Kidney (tissue), 22 donors: ENCODE results near the gene SMAD1. TPM values are rescaled to one million over a fixed set of nuclear protein-coding genes. Genes with fewer than 3 reads are reported as not detected.

Experiments
- DNase-seq, 5 donors: peaks; one replicate each; pipeline ENCODE4 v3.0.0-alpha.2; 2013 to 2020
- FAIRE-seq: peaks from 2 replicates; lab custom pipeline; 2012; peaks lifted over from hg19 to GRCh38; lab: Jason Lieb, UNC
- H3K27ac ChIP-seq, 2 donors: one replicate each; pipeline ENCODE4 v1.7.0; 2013; ENCODE audit warnings: low read depth in 2 of 2, low read length in 2 of 2, inconsistent platforms in 1 of 2
- H3K27me3 ChIP-seq: one replicate; pipeline ENCODE4 v1.7.1; 2013; ENCODE audit warnings: low read length, inconsistent platforms; ENCODE audit not compliant: control insufficient read depth, insufficient read depth
- H3K36me3 ChIP-seq, 3 donors: one replicate each; pipeline versions ENCODE4 v1.7.0 to v1.7.1; 2013; ENCODE audit warnings: low read length in 3 of 3, control low read depth in 1 of 3, inconsistent platforms in 1 of 3; ENCODE audit not compliant: insufficient read depth in 3 of 3, control insufficient read depth in 2 of 3
- H3K4me1 ChIP-seq, 3 donors: one replicate each; pipeline versions ENCODE4 v1.7.0 to v1.7.1; 2013; ENCODE audit warnings: low read length in 3 of 3, inconsistent platforms in 1 of 3, low read depth in 1 of 3; ENCODE audit not compliant: control insufficient read depth in 2 of 3, insufficient read depth in 2 of 3
- H3K4me3 ChIP-seq, 3 donors: one replicate each; pipeline versions ENCODE4 v1.7.0 to v1.8.1; 2013; ENCODE audit warnings: low read length in 3 of 3, control low read depth in 1 of 3, inconsistent platforms in 1 of 3
- H3K9ac ChIP-seq, 3 donors: one replicate each; pipeline versions ENCODE4 v1.7.0 to v1.7.1; 2013; ENCODE audit warnings: low read length in 3 of 3, control low read depth in 1 of 3, inconsistent platforms in 1 of 3
- H3K9me3 ChIP-seq, 3 donors: one replicate each; pipeline versions ENCODE4 v1.7.0 to v1.7.1; 2013; ENCODE audit warnings: low read length in 3 of 3, control low read depth in 1 of 3, inconsistent platforms in 1 of 3; ENCODE audit not compliant: control insufficient read depth in 2 of 3, insufficient read depth in 1 of 3
- CTCF ChIP-seq: IDR thresholded peaks from 3 replicates; pipeline ENCODE4 v1.5.1; 2012; ENCODE audit warnings: mild to moderate bottlenecking, moderate library complexity, borderline replicate concordance; ENCODE audit not compliant: insufficient read depth; ENCODE audit errors: extremely low read depth
- intact Hi-C: fragments of 100-400 bp; cut with DNase I; formaldehyde crosslinking; loops from one replicate; pipeline ENCODE4 v1.11.1; 2022
- long read RNA-seq, 10 donors: library from polyadenylated mRNA in 1 of 10; unstranded in 1 of 10; transcript quantifications; one replicate each; pipeline ENCODE4 v2.0.0 and lab custom pipeline, GENCODE V29; 2021 to 2026
- polyA plus RNA-seq: library from polyadenylated mRNA; stranded (reverse); fragments of 350-450 nt; fragmentation: Illumina TruSeq; extraction: RNeasy Lipid Tissue Mini Kit (QIAGEN cat#74804); gene quantifications from one replicate; pipeline ENCODE4 v1.2.3, GENCODE V29; 2014; ENCODE audit warnings: low read depth, low replicate concordance; ENCODE audit not compliant: insufficient read depth
- total RNA-seq: library from RNA; stranded (reverse); fragmentation: NEBNext Ultra II Directional; extraction: Animal tissue kit (Norgen Biotek cat#: 25700); gene quantifications from one replicate; pipeline ENCODE4 v1.2.1, GENCODE V29; 2021
- donor health status: control.
- donor health status: control.
- donor health status: control.
- donor health status: control.
- donor health status: control.
- donor health status: DM: yes; HTN: yes; CAD: no.
- donor health status: Normal renal cell carcinoma (clear cell type).

Gene SMAD1
- total RNA-seq, result 39.5 TPM
- polyA plus RNA-seq, result 8.9 TPM
- long read RNA-seq, donor 1, partial matches to known transcripts, result 11 of 16 reads
- long read RNA-seq, donor 1, other reads (novel, unspliced or antisense), result 0 of 16 reads
- long read RNA-seq, donor 2, partial matches to known transcripts, result 10 of 13 reads
- long read RNA-seq, donor 2, other reads (novel, unspliced or antisense), result 0 of 13 reads
- long read RNA-seq, donor 3, transcript SMAD1-201 (7 exons, 1,966 nt), result major isoform, 10 of 31 reads
- long read RNA-seq, donor 3, partial matches to known transcripts, result 17 of 31 reads
- long read RNA-seq, donor 3, other reads (novel, unspliced or antisense), result 0 of 31 reads
- long read RNA-seq, donor 4, transcript SMAD1-201 (7 exons, 1,966 nt), result major isoform, 11 of 28 reads
- long read RNA-seq, donor 4, partial matches to known transcripts, result 17 of 28 reads
- long read RNA-seq, donor 4, other reads (novel, unspliced or antisense), result 0 of 28 reads
- long read RNA-seq, donor 5, partial matches to known transcripts, result 0 of 2 reads
- long read RNA-seq, donor 5, other reads (novel, unspliced or antisense), result 0 of 2 reads
- long read RNA-seq, donor 6, transcript SMAD1-201 (7 exons, 1,966 nt), result major isoform, 6 of 17 reads
- long read RNA-seq, donor 6, partial matches to known transcripts, result 7 of 17 reads
- long read RNA-seq, donor 6, other reads (novel, unspliced or antisense), result 0 of 17 reads
- long read RNA-seq, donor 7, transcript SMAD1-201 (7 exons, 1,966 nt), result major isoform, 11 of 26 reads
- long read RNA-seq, donor 7, partial matches to known transcripts, result 7 of 26 reads
- long read RNA-seq, donor 7, other reads (novel, unspliced or antisense), result 6 of 26 reads
- long read RNA-seq, donor 8, partial matches to known transcripts, result 30 of 34 reads
- long read RNA-seq, donor 8, other reads (novel, unspliced or antisense), result 0 of 34 reads
- long read RNA-seq, donor 9, partial matches to known transcripts, result 5 of 8 reads
- long read RNA-seq, donor 9, other reads (novel, unspliced or antisense), result 0 of 8 reads
- long read RNA-seq, donor 10, transcript SMAD1-201 (7 exons, 1,966 nt), result major isoform, 5 of 7 reads
- long read RNA-seq, donor 10, partial matches to known transcripts, result 0 of 7 reads
- long read RNA-seq, donor 10, other reads (novel, unspliced or antisense), result 0 of 7 reads

DNA sequence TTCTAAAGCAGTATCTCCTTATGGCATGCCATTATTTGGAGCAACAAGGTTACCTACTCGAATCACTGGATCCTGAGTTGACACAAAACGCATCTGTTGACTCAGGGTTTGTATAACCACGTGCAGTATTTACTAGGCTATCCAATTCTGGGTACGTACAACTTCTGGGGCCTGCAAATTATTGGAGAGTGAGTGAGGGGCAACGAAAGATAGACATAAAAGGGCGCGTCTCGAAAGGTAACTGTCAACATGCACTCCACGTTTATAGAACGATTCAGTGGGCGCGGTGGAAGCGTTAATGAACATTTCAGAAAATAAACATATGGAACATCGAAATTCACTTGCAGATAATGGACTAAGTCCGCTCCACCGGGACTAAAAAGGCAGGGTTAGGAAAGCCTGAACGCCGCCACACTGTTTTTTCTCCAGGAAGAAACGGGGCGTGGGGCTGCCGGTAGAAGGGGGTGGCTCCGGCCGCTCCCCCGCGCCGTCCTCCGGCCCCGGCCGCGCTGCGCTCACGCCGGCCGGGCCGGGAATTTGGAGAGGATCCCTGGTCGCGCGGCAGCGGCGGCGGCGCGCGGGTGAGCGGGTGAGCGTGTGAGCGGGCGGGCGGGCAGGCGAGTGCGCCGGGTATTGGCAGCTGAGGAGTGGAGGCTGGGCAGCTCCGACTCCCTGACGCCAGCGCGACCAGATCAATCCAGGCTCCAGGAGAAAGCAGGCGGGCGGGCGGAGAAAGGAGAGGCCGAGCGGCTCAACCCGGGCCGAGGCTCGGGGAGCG is at the start of gene SMAD1:
Gene SMAD1, plus strand, starts transcription at position 690 of the 778 bp plus-strand sequence. CDS start 32,761 bp downstream, outside the sequence.
- no peak for FAIRE-seq

DNA sequence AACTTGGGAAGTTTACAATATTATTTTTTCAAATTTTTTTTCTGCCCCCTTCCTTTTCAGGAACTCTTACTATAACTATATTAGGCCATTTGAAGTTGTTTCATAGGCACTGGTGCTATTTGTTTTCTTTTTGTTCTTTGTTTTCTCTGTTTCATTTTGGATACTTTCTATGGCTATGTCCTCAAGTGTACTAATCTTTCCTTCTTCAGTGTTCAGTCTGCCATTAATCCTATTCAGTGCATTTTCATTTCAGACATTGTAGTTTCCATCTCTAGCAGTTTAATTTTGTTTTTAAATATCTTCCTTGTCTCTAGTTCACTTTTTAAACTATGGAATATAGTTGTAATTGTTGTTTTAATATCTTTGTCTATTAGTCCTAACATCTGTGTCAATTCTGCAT is 48.0 kb upstream of the SMAD1 start:
- intact Hi-C loops, result no loop called here

More for the DNA sequence above, at the start of gene SMAD1:
- peak; percentile 89 to 95 (median 92) for DNase-seq
- no peak for TF ChIP-seq CTCF
- Histone ChIP-seq H3K9me3 (no peaks in the 10 kb centered on the region), H3K27me3 (no peaks in the 10 kb centered on the region), H3K27ac (peak within 1 kb of the TSS; percentile 90 to 92), H3K36me3 (no peaks in the 10 kb centered on the region), H3K4me3 (peak within 1 kb of the TSS; percentile 75 to 87 (median 82)), H3K9ac (peak within 1 kb of the TSS; percentile 64 to 72 (median 70)), H3K4me1 (peaks cover 0 to 7% (median 3%) of the 10 kb centered on the region in 3 donors)
- intact Hi-C loops, result no loop called here

More for the DNA sequence above, 48.0 kb upstream of the SMAD1 start:
- TF ChIP-seq CTCF, result no peak
- no peaks in the 10 kb centered on the region for H3K27me3 ChIP-seq
- FAIRE-seq (no peak), DNase-seq (no peak)
- no peak overlapping the region for H3K4me3 ChIP-seq
- no peaks in the 10 kb centered on the region for H3K36me3 ChIP-seq
- H3K4me1 ChIP-seq, result no peaks in the 10 kb centered on the region
- H3K9ac ChIP-seq, result no peak overlapping the region
- H3K9me3 ChIP-seq, result no peaks in the 10 kb centered on the region
- H3K27ac ChIP-seq, result no peak overlapping the region
